ENCODE data around the gene NMT1. TPM values are rescaled to one million over a fixed set of nuclear protein-coding genes. Genes with fewer than 3 reads are reported as not detected.
A peak's percentile ranks its signal among the peaks of the same experiment; 100 is the strongest.

Gene NMT1
- total RNA-seq, 1 experiment from 2014 or later = 117 TPM

GRCh38 chr17:45146890-45147580 is 85.9 kb downstream of the NMT1 start:
- H3K9ac ChIP-seq (ENCODE audit: low read length) = peak overlapping the region; percentile 95
- ATAC-seq (peak; percentile 1; the same call in 1 of the 2 replicates), DNase-seq (no peak)
- H3K36me3 ChIP-seq (ENCODE audit: low read depth, low read length) = 0 out of 2 replicates have a peak, but pooled peaks cover 4% of the 10 kb centered on the region
- intact Hi-C loops (cut with micrococcal nuclease) = loop anchor here (1.0 kb wide), 1 partner anchor 25 kb away; no protein-coding TSS in a partner anchor
- ChIA-PET POLR2A (ENCODE audit: unreplicated experiment) (interaction anchor here (0.6 kb wide), 1 partner anchor 127 kb away, joined by 3 read pairs; no protein-coding TSS in a partner anchor), CTCF (interaction anchor here (0.6 to 5.3 kb wide), 4 partner anchors 12 to 51 kb away, joined by 3 to 97 read pairs (median 34); partner anchors contain the start of gene ACBD4)
- peak overlapping the region; percentile 92 for H2AFZ ChIP-seq (ENCODE audit: low read length)
- peak overlapping the region; percentile 76 for H3K4me3 ChIP-seq (ENCODE audit: low read length)
- peaks cover 27% of the 10 kb centered on the region for H3K4me1 ChIP-seq (ENCODE audit: insufficient read depth, low read length)
- no TSS peak for BruUV-seq (replicated peaks)
- peak overlapping the region; percentile 90 for H3K27ac ChIP-seq (ENCODE audit: low read length)
- TF ChIP-seq CTCF (conservative IDR thresholded peaks at IDR 0.05; ENCODE audit: low read depth, low read length) (no peak), EZH2 (IDR thresholded peaks at IDR 0.05; ENCODE audit: low read length, unreplicated experiment) (no peak), EZH2phosphoT487 (IDR thresholded peaks at IDR 0.05; ENCODE audit: borderline replicate concordance, low read length) (no peak)
- H3K27me3 ChIP-seq (ENCODE audit: low read length) = no peaks in the 10 kb centered on the region
- peak overlapping the region; percentile 88 for H3K4me2 ChIP-seq (ENCODE audit: low read length)
- H4K20me1 ChIP-seq (ENCODE audit: low read length) = peaks cover 34% of the 10 kb centered on the region
- no peaks in the 10 kb centered on the region for H3K9me3 ChIP-seq (ENCODE audit: low read length)
- no peaks in the 10 kb centered on the region for H3K9me2 ChIP-seq (replicated peaks; ENCODE audit: low read length)
- peaks cover 44% of the 10 kb centered on the region for H3K79me2 ChIP-seq (ENCODE audit: low read length)
- peaks cover 8% of the 10 kb centered on the region for H3F3A ChIP-seq (ENCODE audit: low read length, unreplicated experiment)

- H2AFZ ChIP-seq (ENCODE audit: low read length) = peak overlapping the region; percentile 92
- peak; percentile 94 for DNase-seq
- H3K9me2 ChIP-seq (replicated peaks; ENCODE audit: low read length) = no peaks in the 10 kb centered on the region
- H3K79me2 ChIP-seq (ENCODE audit: low read length) = peaks cover 50% of the 10 kb centered on the region
- peaks cover 8% of the 10 kb centered on the region for H3F3A ChIP-seq (ENCODE audit: low read length, unreplicated experiment)
- peak overlapping the region; percentile 76 for H3K4me3 ChIP-seq (ENCODE audit: low read length)
- peak overlapping the region; percentile 88 for H3K4me2 ChIP-seq (ENCODE audit: low read length)
- ATAC-seq = peak; percentile 19
- TF ChIP-seq EZH2phosphoT487 (IDR thresholded peaks at IDR 0.05; ENCODE audit: borderline replicate concordance, low read length) = no peak
- no peak for TF ChIP-seq CTCF (conservative IDR thresholded peaks at IDR 0.05; ENCODE audit: low read depth, low read length)
- no peak for TF ChIP-seq EZH2 (IDR thresholded peaks at IDR 0.05; ENCODE audit: low read length, unreplicated experiment)
- H3K4me1 ChIP-seq (ENCODE audit: insufficient read depth, low read length) = peaks cover 27% of the 10 kb centered on the region
- peak overlapping the region; percentile 90 for H3K27ac ChIP-seq (ENCODE audit: low read length)
- H3K9me3 ChIP-seq (ENCODE audit: low read length) = no peaks in the 10 kb centered on the region
- BruUV-seq (replicated peaks) = TSS peak; percentile 55
- POLR2A ChIA-PET (ENCODE audit: unreplicated experiment) = interaction anchor here (0.5 to 4.2 kb wide), 13 partner anchors 12 to 440 kb away, joined by 3 to 77 read pairs (median 16); partner anchors contain the start of genes ACBD4, HEXIM2 and MAP3K14
- peaks cover 34% of the 10 kb centered on the region for H4K20me1 ChIP-seq (ENCODE audit: low read length)
- no peaks in the 10 kb centered on the region for H3K27me3 ChIP-seq (ENCODE audit: low read length)
- 0 out of 2 replicates have a peak, but pooled peaks cover 4% of the 10 kb centered on the region for H3K36me3 ChIP-seq (ENCODE audit: low read depth, low read length)
- H3K9ac ChIP-seq (ENCODE audit: low read length) = peak overlapping the region; percentile 95
- CTCF ChIA-PET = interaction anchor here (0.6 to 5.3 kb wide), 8 partner anchors 11 to 53 kb away, joined by 3 to 153 read pairs (median 18); partner anchors contain the start of genes ACBD4 and HEXIM2
- intact Hi-C loops (cut with micrococcal nuclease) = loop anchor here (1.0 kb wide), 4 partner anchors 12 to 51 kb away; partner anchors contain the start of genes ACBD4 and HEXIM2
These were observed 86.6 kb downstream of the NMT1 start for GRCh38 chr17:45147581-45148182.

Data from PC-3 (cell line).